Activated CD4-positive, alpha-beta T cell treated with anti-CD3 and anti-CD28 coated beads, Interleukin-2, amount 50 U/mL, for 48 hours (primary cell): ENCODE results near the gene LIMCH1.

Experiments used
- DNase-seq, 2 experiments: peaks; one replicate each; pipeline ENCODE4 v3.0.0-alpha.2; 2020

LIMCH1 gene

GRCh38 chr4:41745292-41746024 lies 207.5 kb downstream of the LIMCH1 start:
- DNase-seq = no peak

GRCh38 chr4:41746025-41746439 lies 208.1 kb downstream of the LIMCH1 start:
- DNase-seq = no peak

- no peak for DNase-seq
Observed at GRCh38 chr4:41746440-41747229, 208.7 kb downstream of the LIMCH1 start.

GRCh38 chr4:41747230-41748055 lies 209.5 kb downstream of the LIMCH1 start:
- DNase-seq = no peak

GRCh38 chr4:41748074-41748570 lies 210.2 kb downstream of the LIMCH1 start:
- DNase-seq = no peak

- no peak for DNase-seq
Observed at GRCh38 chr4:41748571-41749475, 210.9 kb downstream of the LIMCH1 start, which contains the start of gene PHOX2B. Gene PHOX2B, minus strand, starts transcription at chr4:41748725. Its CDS starts 115 bp downstream, at chr4:41748610.

- no peak for DNase-seq
Observed at GRCh38 chr4:41749631-41750039, 211.7 kb downstream of the LIMCH1 start.
